HepG2 (cell line): ENCODE data around the gene TOR1A. TPM values are rescaled to one million over a fixed set of nuclear protein-coding genes. Genes with fewer than 3 reads are reported as not detected.

ENCODE experiments used
- ATAC-seq: fragments of 200-7000 bp; cut with Tn5 transposase; 3 replicates; pipeline ENCODE4 v1.9.1; 2020; ENCODE audit warnings: mild to moderate bottlenecking, moderate library complexity
- BruUV-seq: library from RNA; stranded (reverse); fragments of 400-500 nt; replicated peaks from 2 replicates; lab custom pipeline; 2021; lab: Mats Ljungman, UMichigan
- CTCF ChIA-PET: fragments of 300-600 bp; formaldehyde crosslinking; extraction: SDS; loops from one replicate; lab custom pipeline; 2021; ENCODE audit warnings: low total read pairs, inconsistent platforms, low intra/inter-chr PET ratio; lab: Yijun Ruan, JAX
- POLR2A ChIA-PET: fragments of 350-600 bp; sonication (Branson Sonifier 250); formaldehyde crosslinking; loops from one replicate; lab custom pipeline; 2020; ENCODE audit warnings: antibody characterized with exemption, inconsistent platforms; lab: Yijun Ruan, JAX
- DNase-seq: peaks from one replicate; pipeline ENCODE4 v3.0.0-alpha.2; 2015; ENCODE audit warnings: low spot score
- FAIRE-seq: peaks from 3 replicates; lab custom pipeline; 2011; peaks lifted over from hg19 to GRCh38; lab: Jason Lieb, UNC
- H2AFZ ChIP-seq: one replicate; pipeline ENCODE4 v1.6.1; 2011; ENCODE audit warnings: low read length, inconsistent platforms
- H3K27ac ChIP-seq: fragments of 300-600 bp; 3 replicates; pipeline ENCODE4 v1.8.0; 2011; ENCODE audit warnings: mixed run types, mild to moderate bottlenecking, mixed read lengths, low read length, inconsistent platforms; ENCODE audit not compliant: insufficient read depth; ENCODE audit errors: extremely low read length
- H3K27me3 ChIP-seq, 2 experiments: fragments of 200-600 bp in 1 of 2; 2 replicates in 1 of 2; 3 replicates in 1 of 2; pipeline versions ENCODE4 v1.6.0 to v1.8.0; 2011; ENCODE audit warnings: low read length in 2 of 2, mild to moderate bottlenecking in 2 of 2, moderate library complexity in 2 of 2, inconsistent platforms in 1 of 2; ENCODE audit not compliant: insufficient read depth in 2 of 2, control insufficient read depth in 1 of 2
- H3K36me3 ChIP-seq, 2 experiments: fragments of 200-600 bp in 1 of 2; replicated peaks in 1 of 2; 2 replicates in 1 of 2; 3 replicates in 1 of 2; pipeline versions ENCODE4 v1.5.1 to v1.8.0; 2011; ENCODE audit warnings: low read length in 2 of 2, inconsistent platforms in 1 of 2; ENCODE audit not compliant: insufficient read depth in 2 of 2, control insufficient read depth in 1 of 2
- H3K4me1 ChIP-seq: 2 replicates; pipeline ENCODE4 v1.5.1; 2012; ENCODE audit warnings: low read length, inconsistent platforms; ENCODE audit not compliant: insufficient read depth
- H3K4me2 ChIP-seq: 2 replicates; pipeline ENCODE4 v1.6.0; 2011; ENCODE audit warnings: low read depth, low read length, inconsistent platforms
- H3K4me3 ChIP-seq, 3 experiments: fragments of 200-600 bp in 1 of 3; sonication (generic), shearing (Covaris generic) in 1 of 3; replicated peaks in 1 of 3; 2 replicates each; pipeline ENCODE4 v1.5.1; 2011 to 2016; ENCODE audit warnings: low read length in 3 of 3, inconsistent platforms in 2 of 3, low read depth in 2 of 3, mild to moderate bottlenecking in 2 of 3, control low read depth in 1 of 3, mixed read lengths in 1 of 3; ENCODE audit not compliant: insufficient read depth in 1 of 3
- H3K79me2 ChIP-seq: one replicate; pipeline ENCODE4 v1.6.1; 2011; ENCODE audit warnings: low read length, inconsistent platforms; ENCODE audit not compliant: insufficient read depth
- H3K9ac ChIP-seq: 2 replicates; pipeline ENCODE4 v1.6.0; 2011; ENCODE audit warnings: mild to moderate bottlenecking, low read depth, low read length, inconsistent platforms; ENCODE audit not compliant: insufficient read depth
- H3K9me3 ChIP-seq: 2 replicates; pipeline ENCODE4 v1.5.1; 2012; ENCODE audit warnings: mild to moderate bottlenecking, low read length
- H4K20me1 ChIP-seq: 2 replicates; pipeline ENCODE4 v1.6.0; 2011; ENCODE audit warnings: inconsistent platforms, mild to moderate bottlenecking, low read length, moderate library complexity; ENCODE audit not compliant: insufficient read depth
- GFI1 ChIP-seq: sonication (generic); formaldehyde crosslinking; IDR thresholded peaks from 2 replicates; pipeline ENCODE4 v1.5.0; 2020; ENCODE audit warnings: missing genetic modification reagents, mild to moderate bottlenecking, borderline replicate concordance
- ISL2 ChIP-seq: sonication (generic); formaldehyde crosslinking; IDR thresholded peaks from 2 replicates; pipeline ENCODE4 v1.5.0; 2020; ENCODE audit warnings: missing genetic modification reagents
- NCOA5 ChIP-seq: sonication (generic); formaldehyde crosslinking; IDR thresholded peaks from 2 replicates; pipeline ENCODE4 v1.4.0; 2020; ENCODE audit warnings: missing genetic modification reagents
- NRL ChIP-seq: sonication (generic); formaldehyde crosslinking; IDR thresholded peaks from 2 replicates; pipeline ENCODE4 v1.5.0; 2020; ENCODE audit warnings: missing genetic modification reagents, mild to moderate bottlenecking, moderate library complexity, borderline replicate concordance
- ZNF709 ChIP-seq: sonication (generic); formaldehyde crosslinking; IDR thresholded peaks from 2 replicates; pipeline ENCODE4 v1.5.0; 2020; ENCODE audit warnings: mild to moderate bottlenecking, missing genetic modification reagents
- WGBS: methylation state at CpG from one replicate; pipeline ENCODE4 v1.1.6; 2017; ENCODE audit warnings: low lambda C conversion rate; 5-methylcytosine and 5-hydroxymethylcytosine counted together
- in situ Hi-C: cut with HindIII; loops from 2 replicates; pipeline ENCODE4 v1.10.0; 2017; ENCODE audit warnings: low pct_unique_long_range_greater_than_20kb; ENCODE audit not compliant: extremely low pct_ligation_motif_present
- intact Hi-C: fragments of 100-400 bp; cut with micrococcal nuclease; formaldehyde crosslinking; loops from one replicate; pipeline ENCODE4 v1.10.0; 2022; ENCODE audit not compliant: unreplicated experiment
- polyA plus RNA-seq, 8 experiments: library from polyadenylated mRNA; depleted of rRNA in 3 of 8; stranded (reverse) in 7 of 8; unstranded in 1 of 8; fragments of >200 nt; fragmentation: Illumina TruSeq in 4 of 8; extraction: Trizol in 4 of 8; gene quantifications; 2 replicates each; pipeline versions ENCODE4 v1.2.1 to v1.2.3, GENCODE V29; 2011 to 2016; ENCODE audit warnings: low read depth in 4 of 8, missing spikeins in 1 of 8, mixed read lengths in 1 of 8; ENCODE audit not compliant: insufficient read depth in 1 of 8
- total RNA-seq, 5 experiments: library from RNA; depleted of rRNA; stranded (reverse); fragments of >200 nt; fragmentation: Illumina TruSeq; extraction: Trizol; gene quantifications; 2 replicates each; pipeline ENCODE4 v1.2.3, GENCODE V29; 2016; ENCODE audit warnings: low read depth in 1 of 5
- TF ChIP-seq, protein P1 (sequence below): sonication (generic); formaldehyde crosslinking; IDR thresholded peaks from 2 replicates; pipeline ENCODE4 v1.4.0; 2020; ENCODE audit warnings: missing genetic modification reagents, borderline replicate concordance
- TF ChIP-seq, protein P2 (sequence below): sonication (generic); formaldehyde crosslinking; IDR thresholded peaks from 2 replicates; pipeline ENCODE4 v1.4.0; 2020; ENCODE audit warnings: missing genetic modification reagents
- TF ChIP-seq, protein P3 (sequence below), 2 experiments: fragments of 450-650 bp in 1 of 2; sonication (generic) in 1 of 2; formaldehyde crosslinking in 1 of 2; IDR thresholded peaks; 2 replicates each; pipeline versions ENCODE4 v1.6.1 to v1.8.0; 2016 to 2022; ENCODE audit warnings: antibody characterized with exemption in 1 of 2, mild to moderate bottlenecking in 1 of 2, missing genetic modification reagents in 1 of 2
- TF ChIP-seq, protein P4 (sequence below): IDR thresholded peaks from 2 replicates; pipeline ENCODE4 v1.6.1; 2016

Gene TOR1A
- total and polyA plus RNA-seq, 2 of the 13 experiments (the other 11 are each of a cell fraction or from before 2014, with no cell fraction given) = 31.6 to 41.4 TPM

DNA sequence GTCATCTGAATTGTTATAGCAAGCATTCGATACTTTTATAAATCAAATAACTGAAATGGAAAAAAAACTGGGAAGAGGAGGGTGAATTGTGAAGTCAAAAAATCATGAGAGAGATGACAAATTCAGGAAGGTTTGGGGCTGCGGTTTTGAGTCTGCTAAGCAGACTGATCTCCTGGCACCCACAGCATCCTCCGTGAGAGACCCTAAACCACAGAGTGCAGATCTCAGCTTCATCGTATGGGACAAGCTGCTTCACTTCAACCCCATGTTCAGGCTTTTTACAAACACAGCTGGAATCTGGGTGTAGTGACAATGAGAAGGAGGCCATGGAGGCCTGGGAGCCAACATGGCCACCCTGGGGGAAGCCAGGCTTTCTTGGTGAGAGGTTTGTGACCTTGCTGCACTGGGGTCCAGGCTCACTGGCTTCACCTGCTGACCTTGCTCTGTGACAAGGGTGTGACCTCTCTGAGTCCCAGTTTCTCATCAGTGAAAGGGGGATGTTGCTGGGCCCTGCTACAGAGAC is 30.7 kb upstream of the TOR1A start (continued):
- TF ChIP-seq, protein P1, sequence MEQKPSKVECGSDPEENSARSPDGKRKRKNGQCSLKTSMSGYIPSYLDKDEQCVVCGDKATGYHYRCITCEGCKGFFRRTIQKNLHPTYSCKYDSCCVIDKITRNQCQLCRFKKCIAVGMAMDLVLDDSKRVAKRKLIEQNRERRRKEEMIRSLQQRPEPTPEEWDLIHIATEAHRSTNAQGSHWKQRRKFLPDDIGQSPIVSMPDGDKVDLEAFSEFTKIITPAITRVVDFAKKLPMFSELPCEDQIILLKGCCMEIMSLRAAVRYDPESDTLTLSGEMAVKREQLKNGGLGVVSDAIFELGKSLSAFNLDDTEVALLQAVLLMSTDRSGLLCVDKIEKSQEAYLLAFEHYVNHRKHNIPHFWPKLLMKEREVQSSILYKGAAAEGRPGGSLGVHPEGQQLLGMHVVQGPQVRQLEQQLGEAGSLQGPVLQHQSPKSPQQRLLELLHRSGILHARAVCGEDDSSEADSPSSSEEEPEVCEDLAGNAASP (CRISPR knock-in tag) = no peak
- TF ChIP-seq ZNF709 (CRISPR knock-in tag) (no peak), GFI1 (no peak)
- TF ChIP-seq, protein P2, sequence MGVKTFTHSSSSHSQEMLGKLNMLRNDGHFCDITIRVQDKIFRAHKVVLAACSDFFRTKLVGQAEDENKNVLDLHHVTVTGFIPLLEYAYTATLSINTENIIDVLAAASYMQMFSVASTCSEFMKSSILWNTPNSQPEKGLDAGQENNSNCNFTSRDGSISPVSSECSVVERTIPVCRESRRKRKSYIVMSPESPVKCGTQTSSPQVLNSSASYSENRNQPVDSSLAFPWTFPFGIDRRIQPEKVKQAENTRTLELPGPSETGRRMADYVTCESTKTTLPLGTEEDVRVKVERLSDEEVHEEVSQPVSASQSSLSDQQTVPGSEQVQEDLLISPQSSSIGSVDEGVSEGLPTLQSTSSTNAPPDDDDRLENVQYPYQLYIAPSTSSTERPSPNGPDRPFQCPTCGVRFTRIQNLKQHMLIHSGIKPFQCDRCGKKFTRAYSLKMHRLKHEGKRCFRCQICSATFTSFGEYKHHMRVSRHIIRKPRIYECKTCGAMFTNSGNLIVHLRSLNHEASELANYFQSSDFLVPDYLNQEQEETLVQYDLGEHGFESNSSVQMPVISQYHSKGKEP (CRISPR knock-in tag) = no peak

DNA sequence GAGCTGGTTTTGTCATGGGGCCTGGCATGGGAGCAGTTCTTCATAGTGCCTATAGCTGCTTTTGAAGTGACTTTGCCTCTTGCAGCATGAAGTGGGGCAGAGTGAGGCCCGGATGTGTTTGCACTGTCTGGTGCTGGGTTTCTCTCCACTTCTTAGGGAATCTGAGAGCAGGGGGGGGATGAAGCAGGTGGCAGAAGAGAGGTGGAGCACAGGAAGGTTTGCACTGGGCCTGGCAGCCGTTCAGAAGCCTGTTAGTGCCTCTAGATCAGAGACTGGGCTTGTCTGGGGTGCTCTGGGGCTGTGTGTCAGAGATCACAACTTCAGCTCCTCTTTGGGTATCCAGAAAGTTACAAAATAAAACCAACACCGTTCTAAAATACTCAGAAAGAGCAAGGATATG is 29.7 kb upstream of the TOR1A start:
- Histone ChIP-seq H3K79me2 (no peaks in the 10 kb centered on the region), H2AFZ (no peak overlapping the region), H3K9me3 (no peaks in the 10 kb centered on the region), H3K36me3 (peaks cover 5 to 23% of the 10 kb centered on the region in 2 experiments; a peak in 3 of 5 replicates), H4K20me1 (no peaks in the 10 kb centered on the region), H3K9ac (no peak overlapping the region), H3K4me1 (no peaks in the 10 kb centered on the region), H3K27ac (no peak overlapping the region), H3K4me2 (no peak overlapping the region), H3K27me3 (no peaks in the 10 kb centered on the region), H3K4me3 (no peak overlapping the region)
- WGBS = 35% methylated on average over 3 of the region's 3 CpGs
- intact Hi-C loops (no loop called here), in situ Hi-C loops (no loop called here)
- DNase-seq = no peak
- no TSS peak for BruUV-seq
- ChIA-PET CTCF (no interaction called here), POLR2A (no interaction called here)
- TF ChIP-seq, protein P3, sequence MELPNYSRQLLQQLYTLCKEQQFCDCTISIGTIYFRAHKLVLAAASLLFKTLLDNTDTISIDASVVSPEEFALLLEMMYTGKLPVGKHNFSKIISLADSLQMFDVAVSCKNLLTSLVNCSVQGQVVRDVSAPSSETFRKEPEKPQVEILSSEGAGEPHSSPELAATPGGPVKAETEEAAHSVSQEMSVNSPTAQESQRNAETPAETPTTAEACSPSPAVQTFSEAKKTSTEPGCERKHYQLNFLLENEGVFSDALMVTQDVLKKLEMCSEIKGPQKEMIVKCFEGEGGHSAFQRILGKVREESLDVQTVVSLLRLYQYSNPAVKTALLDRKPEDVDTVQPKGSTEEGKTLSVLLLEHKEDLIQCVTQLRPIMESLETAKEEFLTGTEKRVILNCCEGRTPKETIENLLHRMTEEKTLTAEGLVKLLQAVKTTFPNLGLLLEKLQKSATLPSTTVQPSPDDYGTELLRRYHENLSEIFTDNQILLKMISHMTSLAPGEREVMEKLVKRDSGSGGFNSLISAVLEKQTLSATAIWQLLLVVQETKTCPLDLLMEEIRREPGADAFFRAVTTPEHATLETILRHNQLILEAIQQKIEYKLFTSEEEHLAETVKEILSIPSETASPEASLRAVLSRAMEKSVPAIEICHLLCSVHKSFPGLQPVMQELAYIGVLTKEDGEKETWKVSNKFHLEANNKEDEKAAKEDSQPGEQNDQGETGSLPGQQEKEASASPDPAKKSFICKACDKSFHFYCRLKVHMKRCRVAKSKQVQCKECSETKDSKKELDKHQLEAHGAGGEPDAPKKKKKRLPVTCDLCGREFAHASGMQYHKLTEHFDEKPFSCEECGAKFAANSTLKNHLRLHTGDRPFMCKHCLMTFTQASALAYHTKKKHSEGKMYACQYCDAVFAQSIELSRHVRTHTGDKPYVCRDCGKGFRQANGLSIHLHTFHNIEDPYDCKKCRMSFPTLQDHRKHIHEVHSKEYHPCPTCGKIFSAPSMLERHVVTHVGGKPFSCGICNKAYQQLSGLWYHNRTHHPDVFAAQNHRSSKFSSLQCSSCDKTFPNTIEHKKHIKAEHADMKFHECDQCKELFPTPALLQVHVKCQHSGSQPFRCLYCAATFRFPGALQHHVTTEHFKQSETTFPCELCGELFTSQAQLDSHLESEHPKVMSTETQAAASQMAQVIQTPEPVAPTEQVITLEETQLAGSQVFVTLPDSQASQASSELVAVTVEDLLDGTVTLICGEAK (IDR thresholded peaks at IDR 0.05) = no peak
- TF ChIP-seq, protein P3 (CRISPR knock-in tag; IDR thresholded peaks at IDR 0.05) = no peak
- TF ChIP-seq NRL (no peak), ISL2 (CRISPR knock-in tag) (no peak), NCOA5 (CRISPR knock-in tag) (no peak)
- TF ChIP-seq, protein P4, sequence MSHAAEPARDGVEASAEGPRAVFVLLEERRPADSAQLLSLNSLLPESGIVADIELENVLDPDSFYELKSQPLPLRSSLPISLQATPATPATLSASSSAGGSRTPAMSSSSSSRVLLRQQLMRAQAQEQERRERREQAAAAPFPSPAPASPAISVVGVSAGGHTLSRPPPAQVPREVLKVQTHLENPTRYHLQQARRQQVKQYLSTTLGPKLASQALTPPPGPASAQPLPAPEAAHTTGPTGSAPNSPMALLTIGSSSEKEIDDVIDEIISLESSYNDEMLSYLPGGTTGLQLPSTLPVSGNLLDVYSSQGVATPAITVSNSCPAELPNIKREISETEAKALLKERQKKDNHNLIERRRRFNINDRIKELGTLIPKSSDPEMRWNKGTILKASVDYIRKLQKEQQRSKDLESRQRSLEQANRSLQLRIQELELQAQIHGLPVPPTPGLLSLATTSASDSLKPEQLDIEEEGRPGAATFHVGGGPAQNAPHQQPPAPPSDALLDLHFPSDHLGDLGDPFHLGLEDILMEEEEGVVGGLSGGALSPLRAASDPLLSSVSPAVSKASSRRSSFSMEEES (CRISPR knock-in tag) = no peak
- no peak for FAIRE-seq
- ATAC-seq = no peak
